Measurements from ENCODE around the gene IGSF3.
"Not testable (repeated sequence)": the region's sequence is repeated elsewhere in the genome, so short reads cannot be mapped to it uniquely, and the experiment has no call there.

DNA sequence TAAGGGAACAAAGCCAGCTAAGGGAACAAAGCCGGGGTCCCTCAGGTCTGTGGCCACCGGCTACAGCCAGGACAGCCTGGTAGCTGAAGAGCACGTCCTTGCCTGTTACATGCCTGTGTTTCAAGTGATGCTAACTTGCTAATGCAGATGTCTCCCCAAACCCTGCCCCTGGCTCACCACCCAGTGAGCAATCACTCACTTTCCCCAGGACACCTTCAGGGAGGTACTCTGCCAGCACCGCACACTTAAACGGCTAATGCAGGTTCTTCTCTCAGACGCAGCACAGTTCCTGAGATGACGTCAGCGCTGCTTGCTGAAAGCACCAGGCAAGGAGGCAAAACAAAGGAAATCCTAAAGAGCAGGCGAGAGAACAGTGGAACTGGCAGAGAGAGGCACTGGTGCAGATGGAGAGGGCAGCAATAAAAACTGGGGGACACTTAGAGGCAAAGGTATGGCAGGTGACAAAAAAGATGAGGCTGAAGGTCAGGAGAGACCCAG is 20.8 kb downstream of the IGSF3 start:
- TF ChIP-seq, protein P1, sequence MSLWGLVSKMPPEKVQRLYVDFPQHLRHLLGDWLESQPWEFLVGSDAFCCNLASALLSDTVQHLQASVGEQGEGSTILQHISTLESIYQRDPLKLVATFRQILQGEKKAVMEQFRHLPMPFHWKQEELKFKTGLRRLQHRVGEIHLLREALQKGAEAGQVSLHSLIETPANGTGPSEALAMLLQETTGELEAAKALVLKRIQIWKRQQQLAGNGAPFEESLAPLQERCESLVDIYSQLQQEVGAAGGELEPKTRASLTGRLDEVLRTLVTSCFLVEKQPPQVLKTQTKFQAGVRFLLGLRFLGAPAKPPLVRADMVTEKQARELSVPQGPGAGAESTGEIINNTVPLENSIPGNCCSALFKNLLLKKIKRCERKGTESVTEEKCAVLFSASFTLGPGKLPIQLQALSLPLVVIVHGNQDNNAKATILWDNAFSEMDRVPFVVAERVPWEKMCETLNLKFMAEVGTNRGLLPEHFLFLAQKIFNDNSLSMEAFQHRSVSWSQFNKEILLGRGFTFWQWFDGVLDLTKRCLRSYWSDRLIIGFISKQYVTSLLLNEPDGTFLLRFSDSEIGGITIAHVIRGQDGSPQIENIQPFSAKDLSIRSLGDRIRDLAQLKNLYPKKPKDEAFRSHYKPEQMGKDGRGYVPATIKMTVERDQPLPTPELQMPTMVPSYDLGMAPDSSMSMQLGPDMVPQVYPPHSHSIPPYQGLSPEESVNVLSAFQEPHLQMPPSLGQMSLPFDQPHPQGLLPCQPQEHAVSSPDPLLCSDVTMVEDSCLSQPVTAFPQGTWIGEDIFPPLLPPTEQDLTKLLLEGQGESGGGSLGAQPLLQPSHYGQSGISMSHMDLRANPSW (CRISPR knock-in tag; conservative IDR thresholded peaks at IDR 0.05; ENCODE audit: low read depth): not testable (repeated sequence)
- TF ChIP-seq, protein P2, sequence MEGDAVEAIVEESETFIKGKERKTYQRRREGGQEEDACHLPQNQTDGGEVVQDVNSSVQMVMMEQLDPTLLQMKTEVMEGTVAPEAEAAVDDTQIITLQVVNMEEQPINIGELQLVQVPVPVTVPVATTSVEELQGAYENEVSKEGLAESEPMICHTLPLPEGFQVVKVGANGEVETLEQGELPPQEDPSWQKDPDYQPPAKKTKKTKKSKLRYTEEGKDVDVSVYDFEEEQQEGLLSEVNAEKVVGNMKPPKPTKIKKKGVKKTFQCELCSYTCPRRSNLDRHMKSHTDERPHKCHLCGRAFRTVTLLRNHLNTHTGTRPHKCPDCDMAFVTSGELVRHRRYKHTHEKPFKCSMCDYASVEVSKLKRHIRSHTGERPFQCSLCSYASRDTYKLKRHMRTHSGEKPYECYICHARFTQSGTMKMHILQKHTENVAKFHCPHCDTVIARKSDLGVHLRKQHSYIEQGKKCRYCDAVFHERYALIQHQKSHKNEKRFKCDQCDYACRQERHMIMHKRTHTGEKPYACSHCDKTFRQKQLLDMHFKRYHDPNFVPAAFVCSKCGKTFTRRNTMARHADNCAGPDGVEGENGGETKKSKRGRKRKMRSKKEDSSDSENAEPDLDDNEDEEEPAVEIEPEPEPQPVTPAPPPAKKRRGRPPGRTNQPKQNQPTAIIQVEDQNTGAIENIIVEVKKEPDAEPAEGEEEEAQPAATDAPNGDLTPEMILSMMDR (IDR thresholded peaks at IDR 0.05): not testable (repeated sequence)
- TF ChIP-seq ZNF121 (CRISPR knock-in tag; IDR thresholded peaks at IDR 0.05); ZNF138 (CRISPR knock-in tag; conservative IDR thresholded peaks at IDR 0.05); SMAD3 (CRISPR knock-in tag; IDR thresholded peaks at IDR 0.05; ENCODE audit: borderline replicate concordance); SP1 (CRISPR knock-in tag; conservative IDR thresholded peaks at IDR 0.05); ZNF263 (CRISPR knock-in tag; IDR thresholded peaks at IDR 0.05; ENCODE audit: low read depth); SMAD4 (CRISPR knock-in tag; IDR thresholded peaks at IDR 0.05); CBFB (CRISPR knock-in tag; IDR thresholded peaks at IDR 0.05; ENCODE audit: low read depth): not testable (repeated sequence)
- TF ChIP-seq, protein P3, sequence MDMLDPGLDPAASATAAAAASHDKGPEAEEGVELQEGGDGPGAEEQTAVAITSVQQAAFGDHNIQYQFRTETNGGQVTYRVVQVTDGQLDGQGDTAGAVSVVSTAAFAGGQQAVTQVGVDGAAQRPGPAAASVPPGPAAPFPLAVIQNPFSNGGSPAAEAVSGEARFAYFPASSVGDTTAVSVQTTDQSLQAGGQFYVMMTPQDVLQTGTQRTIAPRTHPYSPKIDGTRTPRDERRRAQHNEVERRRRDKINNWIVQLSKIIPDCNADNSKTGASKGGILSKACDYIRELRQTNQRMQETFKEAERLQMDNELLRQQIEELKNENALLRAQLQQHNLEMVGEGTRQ (CRISPR knock-in tag; IDR thresholded peaks at IDR 0.05): not testable (repeated sequence)
- TF ChIP-seq, protein P4, sequence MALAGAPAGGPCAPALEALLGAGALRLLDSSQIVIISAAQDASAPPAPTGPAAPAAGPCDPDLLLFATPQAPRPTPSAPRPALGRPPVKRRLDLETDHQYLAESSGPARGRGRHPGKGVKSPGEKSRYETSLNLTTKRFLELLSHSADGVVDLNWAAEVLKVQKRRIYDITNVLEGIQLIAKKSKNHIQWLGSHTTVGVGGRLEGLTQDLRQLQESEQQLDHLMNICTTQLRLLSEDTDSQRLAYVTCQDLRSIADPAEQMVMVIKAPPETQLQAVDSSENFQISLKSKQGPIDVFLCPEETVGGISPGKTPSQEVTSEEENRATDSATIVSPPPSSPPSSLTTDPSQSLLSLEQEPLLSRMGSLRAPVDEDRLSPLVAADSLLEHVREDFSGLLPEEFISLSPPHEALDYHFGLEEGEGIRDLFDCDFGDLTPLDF (CRISPR knock-in tag; IDR thresholded peaks at IDR 0.05): not testable (repeated sequence)
- TF ChIP-seq, protein P5, sequence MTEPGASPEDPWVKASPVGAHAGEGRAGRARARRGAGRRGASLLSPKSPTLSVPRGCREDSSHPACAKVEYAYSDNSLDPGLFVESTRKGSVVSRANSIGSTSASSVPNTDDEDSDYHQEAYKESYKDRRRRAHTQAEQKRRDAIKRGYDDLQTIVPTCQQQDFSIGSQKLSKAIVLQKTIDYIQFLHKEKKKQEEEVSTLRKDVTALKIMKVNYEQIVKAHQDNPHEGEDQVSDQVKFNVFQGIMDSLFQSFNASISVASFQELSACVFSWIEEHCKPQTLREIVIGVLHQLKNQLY (CRISPR knock-in tag; IDR thresholded peaks at IDR 0.05): not testable (repeated sequence)
- TF ChIP-seq, protein P6, sequence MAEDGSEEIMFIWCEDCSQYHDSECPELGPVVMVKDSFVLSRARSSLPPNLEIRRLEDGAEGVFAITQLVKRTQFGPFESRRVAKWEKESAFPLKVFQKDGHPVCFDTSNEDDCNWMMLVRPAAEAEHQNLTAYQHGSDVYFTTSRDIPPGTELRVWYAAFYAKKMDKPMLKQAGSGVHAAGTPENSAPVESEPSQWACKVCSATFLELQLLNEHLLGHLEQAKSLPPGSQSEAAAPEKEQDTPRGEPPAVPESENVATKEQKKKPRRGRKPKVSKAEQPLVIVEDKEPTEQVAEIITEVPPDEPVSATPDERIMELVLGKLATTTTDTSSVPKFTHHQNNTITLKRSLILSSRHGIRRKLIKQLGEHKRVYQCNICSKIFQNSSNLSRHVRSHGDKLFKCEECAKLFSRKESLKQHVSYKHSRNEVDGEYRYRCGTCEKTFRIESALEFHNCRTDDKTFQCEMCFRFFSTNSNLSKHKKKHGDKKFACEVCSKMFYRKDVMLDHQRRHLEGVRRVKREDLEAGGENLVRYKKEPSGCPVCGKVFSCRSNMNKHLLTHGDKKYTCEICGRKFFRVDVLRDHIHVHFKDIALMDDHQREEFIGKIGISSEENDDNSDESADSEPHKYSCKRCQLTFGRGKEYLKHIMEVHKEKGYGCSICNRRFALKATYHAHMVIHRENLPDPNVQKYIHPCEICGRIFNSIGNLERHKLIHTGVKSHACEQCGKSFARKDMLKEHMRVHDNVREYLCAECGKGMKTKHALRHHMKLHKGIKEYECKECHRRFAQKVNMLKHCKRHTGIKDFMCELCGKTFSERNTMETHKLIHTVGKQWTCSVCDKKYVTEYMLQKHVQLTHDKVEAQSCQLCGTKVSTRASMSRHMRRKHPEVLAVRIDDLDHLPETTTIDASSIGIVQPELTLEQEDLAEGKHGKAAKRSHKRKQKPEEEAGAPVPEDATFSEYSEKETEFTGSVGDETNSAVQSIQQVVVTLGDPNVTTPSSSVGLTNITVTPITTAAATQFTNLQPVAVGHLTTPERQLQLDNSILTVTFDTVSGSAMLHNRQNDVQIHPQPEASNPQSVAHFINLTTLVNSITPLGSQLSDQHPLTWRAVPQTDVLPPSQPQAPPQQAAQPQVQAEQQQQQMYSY (CRISPR knock-in tag; IDR thresholded peaks at IDR 0.05): not testable (repeated sequence)
- TF ChIP-seq, protein P7, sequence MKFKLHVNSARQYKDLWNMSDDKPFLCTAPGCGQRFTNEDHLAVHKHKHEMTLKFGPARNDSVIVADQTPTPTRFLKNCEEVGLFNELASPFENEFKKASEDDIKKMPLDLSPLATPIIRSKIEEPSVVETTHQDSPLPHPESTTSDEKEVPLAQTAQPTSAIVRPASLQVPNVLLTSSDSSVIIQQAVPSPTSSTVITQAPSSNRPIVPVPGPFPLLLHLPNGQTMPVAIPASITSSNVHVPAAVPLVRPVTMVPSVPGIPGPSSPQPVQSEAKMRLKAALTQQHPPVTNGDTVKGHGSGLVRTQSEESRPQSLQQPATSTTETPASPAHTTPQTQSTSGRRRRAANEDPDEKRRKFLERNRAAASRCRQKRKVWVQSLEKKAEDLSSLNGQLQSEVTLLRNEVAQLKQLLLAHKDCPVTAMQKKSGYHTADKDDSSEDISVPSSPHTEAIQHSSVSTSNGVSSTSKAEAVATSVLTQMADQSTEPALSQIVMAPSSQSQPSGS (CRISPR knock-in tag; IDR thresholded peaks at IDR 0.05; ENCODE audit: borderline replicate concordance, low read depth): not testable (repeated sequence)

All from WTC11 (cell line).